Measurements from ENCODE around the gene SPEG. TPM values are rescaled to one million over a fixed set of nuclear protein-coding genes. Genes with fewer than 3 reads are reported as not detected.

SPEG gene
- total RNA-seq, 2 donors from 2014 or later: 23.1 to 29.8 TPM

DNA sequence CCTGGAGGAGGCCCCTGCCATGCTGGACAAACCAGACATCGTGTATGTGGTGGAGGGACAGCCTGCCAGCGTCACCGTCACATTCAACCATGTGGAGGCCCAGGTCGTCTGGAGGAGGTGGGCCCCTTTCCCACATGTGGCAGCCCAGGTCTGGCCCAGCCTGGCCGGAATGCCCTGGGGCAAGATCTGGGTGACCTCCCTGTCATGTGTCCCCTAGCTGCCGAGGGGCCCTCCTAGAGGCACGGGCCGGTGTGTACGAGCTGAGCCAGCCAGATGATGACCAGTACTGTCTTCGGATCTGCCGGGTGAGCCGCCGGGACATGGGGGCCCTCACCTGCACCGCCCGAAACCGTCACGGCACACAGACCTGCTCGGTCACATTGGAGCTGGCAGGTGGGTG lies 38.9 kb downstream of the SPEG start:
- no peaks in the 10 kb centered on the region for H3K27me3 ChIP-seq (ENCODE audit: control insufficient read depth, insufficient read depth, low read length, poor library complexity, severe bottlenecking)
- 88 to 94% methylated on average over 10 to 18 of the region's 18 CpGs for WGBS, 2 experiments (ENCODE audit: insufficient coverage in 1 of 2, insufficient read length in 1 of 2)
- Mint-ChIP-seq H3K4me1 (peaks cover 11% of the 10 kb centered on the region), H3K4me3 (no peak overlapping the region), H3K27me3 (ENCODE audit: insufficient read depth) (peaks cover 2% of the 10 kb centered on the region), H3K36me3 (ENCODE audit: low read depth) (no peaks in the 10 kb centered on the region), H3K27ac (no peak overlapping the region), H3K9me3 (no peaks in the 10 kb centered on the region)
- no peaks in the 10 kb centered on the region for H3K36me3 ChIP-seq (ENCODE audit: control insufficient read depth, insufficient read depth, low read length)
- no peak overlapping the region for H3K9ac ChIP-seq (ENCODE audit: extremely low read depth, low read length, poor library complexity, severe bottlenecking)
- no peak for DNase-seq
- no peaks in the 10 kb centered on the region for H3K9me3 ChIP-seq (ENCODE audit: control insufficient read depth, low read length)
- no peak overlapping the region for H3K4me3 ChIP-seq (ENCODE audit: low read length)
- no peaks in the 10 kb centered on the region for H3K4me1 ChIP-seq (ENCODE audit: control insufficient read depth, insufficient read depth, low read length)
- TF ChIP-seq, protein P1, sequence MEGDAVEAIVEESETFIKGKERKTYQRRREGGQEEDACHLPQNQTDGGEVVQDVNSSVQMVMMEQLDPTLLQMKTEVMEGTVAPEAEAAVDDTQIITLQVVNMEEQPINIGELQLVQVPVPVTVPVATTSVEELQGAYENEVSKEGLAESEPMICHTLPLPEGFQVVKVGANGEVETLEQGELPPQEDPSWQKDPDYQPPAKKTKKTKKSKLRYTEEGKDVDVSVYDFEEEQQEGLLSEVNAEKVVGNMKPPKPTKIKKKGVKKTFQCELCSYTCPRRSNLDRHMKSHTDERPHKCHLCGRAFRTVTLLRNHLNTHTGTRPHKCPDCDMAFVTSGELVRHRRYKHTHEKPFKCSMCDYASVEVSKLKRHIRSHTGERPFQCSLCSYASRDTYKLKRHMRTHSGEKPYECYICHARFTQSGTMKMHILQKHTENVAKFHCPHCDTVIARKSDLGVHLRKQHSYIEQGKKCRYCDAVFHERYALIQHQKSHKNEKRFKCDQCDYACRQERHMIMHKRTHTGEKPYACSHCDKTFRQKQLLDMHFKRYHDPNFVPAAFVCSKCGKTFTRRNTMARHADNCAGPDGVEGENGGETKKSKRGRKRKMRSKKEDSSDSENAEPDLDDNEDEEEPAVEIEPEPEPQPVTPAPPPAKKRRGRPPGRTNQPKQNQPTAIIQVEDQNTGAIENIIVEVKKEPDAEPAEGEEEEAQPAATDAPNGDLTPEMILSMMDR (conservative IDR thresholded peaks at IDR 0.05): no peak
- no peak overlapping the region for H3K27ac ChIP-seq (ENCODE audit: low read depth, low read length)

DNA sequence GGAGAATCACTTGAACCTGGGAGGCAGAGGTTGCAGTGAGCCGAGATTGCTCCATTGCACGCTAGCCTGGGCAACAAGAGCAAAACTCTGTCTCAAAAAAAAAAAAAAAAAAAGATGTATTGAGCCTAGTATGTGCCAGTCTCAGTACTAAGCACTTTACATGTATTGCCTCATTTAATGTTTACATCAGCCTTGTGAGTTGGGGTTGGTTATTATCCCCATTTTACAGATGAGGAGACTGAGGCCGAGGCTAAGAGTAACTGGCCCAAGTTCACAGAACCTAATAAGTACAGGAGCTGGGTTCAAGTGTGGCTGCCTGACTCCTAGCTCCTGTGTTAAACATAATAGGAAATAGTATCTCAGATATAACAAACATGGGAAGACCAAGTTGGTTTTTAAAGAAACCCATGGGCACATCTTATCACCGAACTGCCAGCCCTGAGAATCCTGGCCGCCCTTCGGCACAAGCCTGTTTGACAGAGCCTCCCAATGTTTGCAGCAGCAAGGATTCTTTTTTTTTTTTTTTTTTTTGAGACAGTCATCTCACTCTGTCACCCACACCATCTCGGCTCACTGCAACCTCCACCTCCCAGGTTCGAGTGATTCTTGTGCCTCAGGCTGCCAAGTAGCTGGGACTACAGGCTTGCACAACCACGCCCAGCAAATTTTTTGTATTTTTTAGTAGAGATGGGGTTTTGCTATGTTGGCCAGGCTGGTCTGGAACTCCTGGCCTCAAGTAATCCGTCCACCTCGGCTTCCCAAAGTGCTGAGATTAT lies 39.8 kb downstream of the SPEG start:
- Mint-ChIP-seq H3K27ac (no peak overlapping the region), H3K4me3 (no peak overlapping the region), H3K4me1 (peaks cover 11% of the 10 kb centered on the region), H3K27me3 (ENCODE audit: insufficient read depth) (peaks cover 10% of the 10 kb centered on the region), H3K9me3 (no peaks in the 10 kb centered on the region), H3K36me3 (ENCODE audit: low read depth) (no peaks in the 10 kb centered on the region)
- no peaks in the 10 kb centered on the region for H3K9me3 ChIP-seq (ENCODE audit: control insufficient read depth, low read length)
- H3K4me1 ChIP-seq (ENCODE audit: control insufficient read depth, insufficient read depth, low read length): no peaks in the 10 kb centered on the region
- no peaks in the 10 kb centered on the region for H3K27me3 ChIP-seq (ENCODE audit: control insufficient read depth, insufficient read depth, low read length, poor library complexity, severe bottlenecking)
- no peak overlapping the region for H3K9ac ChIP-seq (ENCODE audit: extremely low read depth, low read length, poor library complexity, severe bottlenecking)
- no peak for DNase-seq
- H3K27ac ChIP-seq (ENCODE audit: low read depth, low read length): no peak overlapping the region
- no peak overlapping the region for H3K4me3 ChIP-seq (ENCODE audit: low read length)
- TF ChIP-seq, protein P1 (conservative IDR thresholded peaks at IDR 0.05): no peak
- WGBS, 2 experiments (ENCODE audit: insufficient coverage in 1 of 2, insufficient read length in 1 of 2): 81 to 85% methylated on average over 7 to 11 of the region's 11 CpGs
- no peaks in the 10 kb centered on the region for H3K36me3 ChIP-seq (ENCODE audit: control insufficient read depth, insufficient read depth, low read length)

DNA sequence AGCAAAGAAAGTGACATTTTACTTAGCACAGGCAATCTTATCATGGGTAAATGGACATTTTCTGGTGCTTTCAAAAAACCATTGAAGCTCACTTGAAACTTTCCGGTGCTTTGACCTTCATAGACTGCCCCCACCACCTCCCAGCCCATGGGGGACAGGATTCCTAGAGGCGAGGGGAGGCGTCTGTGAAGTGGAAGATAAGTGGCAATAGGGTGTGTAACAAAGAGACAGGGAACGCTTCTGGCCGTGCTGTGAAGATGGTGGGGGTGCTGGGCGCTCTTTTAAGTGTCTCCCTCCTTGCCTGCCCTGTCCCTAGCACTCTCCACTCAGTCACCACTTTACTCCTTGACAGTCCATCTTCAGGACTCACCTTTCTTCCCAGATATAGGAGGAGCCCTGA lies 40.6 kb downstream of the SPEG start:
- Mint-ChIP-seq H3K27me3 (ENCODE audit: insufficient read depth) (peaks cover 14% of the 10 kb centered on the region), H3K4me3 (no peak overlapping the region), H3K9me3 (no peaks in the 10 kb centered on the region), H3K4me1 (peaks cover 11% of the 10 kb centered on the region), H3K27ac (no peak overlapping the region), H3K36me3 (ENCODE audit: low read depth) (no peaks in the 10 kb centered on the region)
- Histone ChIP-seq H3K9me3 (ENCODE audit: control insufficient read depth, low read length) (no peaks in the 10 kb centered on the region), H3K36me3 (ENCODE audit: control insufficient read depth, insufficient read depth, low read length) (no peaks in the 10 kb centered on the region), H3K9ac (ENCODE audit: extremely low read depth, low read length, poor library complexity, severe bottlenecking) (no peak overlapping the region), H3K4me1 (ENCODE audit: control insufficient read depth, insufficient read depth, low read length) (no peaks in the 10 kb centered on the region), H3K27ac (ENCODE audit: low read depth, low read length) (no peak overlapping the region), H3K4me3 (ENCODE audit: low read length) (no peak overlapping the region), H3K27me3 (ENCODE audit: control insufficient read depth, insufficient read depth, low read length, poor library complexity, severe bottlenecking) (no peaks in the 10 kb centered on the region)
- 79 to 88% methylated on average over 1 to 6 of the region's 6 CpGs for WGBS, 2 experiments (ENCODE audit: insufficient coverage in 1 of 2, insufficient read length in 1 of 2)
- TF ChIP-seq, protein P1 (conservative IDR thresholded peaks at IDR 0.05): no peak
- no peak for DNase-seq
